Measurements from ENCODE around the gene ITPRIP.

DNA sequence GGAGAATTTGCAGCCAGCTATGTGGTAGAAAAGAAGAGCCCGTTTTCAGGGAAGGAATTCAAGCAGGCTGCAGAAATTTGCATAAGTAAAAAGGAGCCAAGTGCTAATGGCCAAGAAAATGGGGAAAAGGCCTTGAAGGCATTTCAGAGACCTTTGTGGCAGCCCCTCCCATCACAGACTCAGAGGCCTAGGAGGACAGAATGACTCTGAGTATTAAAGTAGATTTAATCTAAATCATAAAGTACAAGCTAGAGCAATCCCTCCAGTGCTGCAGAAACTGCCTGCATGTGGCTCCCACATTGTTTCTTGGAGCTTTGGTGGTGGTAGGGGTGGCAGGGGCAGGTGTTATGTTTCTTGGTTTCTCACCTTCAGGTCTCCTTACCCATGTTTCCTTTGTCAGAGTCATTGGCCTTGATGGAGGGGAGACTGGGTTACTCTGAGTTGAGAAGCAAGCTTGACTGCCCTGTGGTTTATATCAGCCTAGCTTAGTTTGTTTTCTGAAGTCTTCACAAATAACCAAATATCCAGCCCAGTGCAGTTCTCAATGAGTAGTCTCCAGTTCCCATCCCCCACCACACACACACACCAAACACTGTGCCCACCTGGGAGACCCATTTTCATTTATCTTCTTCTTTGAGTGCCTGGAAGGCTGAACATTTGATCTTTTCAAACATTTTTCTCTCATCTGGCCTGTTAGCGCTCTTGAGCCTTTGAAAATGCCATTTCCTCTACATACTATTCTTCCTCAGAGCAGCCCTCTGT, 34.5 kb downstream of the ITPRIP start:
- TF ChIP-seq, protein P1, sequence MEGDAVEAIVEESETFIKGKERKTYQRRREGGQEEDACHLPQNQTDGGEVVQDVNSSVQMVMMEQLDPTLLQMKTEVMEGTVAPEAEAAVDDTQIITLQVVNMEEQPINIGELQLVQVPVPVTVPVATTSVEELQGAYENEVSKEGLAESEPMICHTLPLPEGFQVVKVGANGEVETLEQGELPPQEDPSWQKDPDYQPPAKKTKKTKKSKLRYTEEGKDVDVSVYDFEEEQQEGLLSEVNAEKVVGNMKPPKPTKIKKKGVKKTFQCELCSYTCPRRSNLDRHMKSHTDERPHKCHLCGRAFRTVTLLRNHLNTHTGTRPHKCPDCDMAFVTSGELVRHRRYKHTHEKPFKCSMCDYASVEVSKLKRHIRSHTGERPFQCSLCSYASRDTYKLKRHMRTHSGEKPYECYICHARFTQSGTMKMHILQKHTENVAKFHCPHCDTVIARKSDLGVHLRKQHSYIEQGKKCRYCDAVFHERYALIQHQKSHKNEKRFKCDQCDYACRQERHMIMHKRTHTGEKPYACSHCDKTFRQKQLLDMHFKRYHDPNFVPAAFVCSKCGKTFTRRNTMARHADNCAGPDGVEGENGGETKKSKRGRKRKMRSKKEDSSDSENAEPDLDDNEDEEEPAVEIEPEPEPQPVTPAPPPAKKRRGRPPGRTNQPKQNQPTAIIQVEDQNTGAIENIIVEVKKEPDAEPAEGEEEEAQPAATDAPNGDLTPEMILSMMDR (IDR thresholded peaks at IDR 0.05): no peak
- TF ChIP-seq GATA2 (CRISPR knock-in tag; IDR thresholded peaks at IDR 0.05) (no peak), EZH2phosphoT487 (IDR thresholded peaks at IDR 0.05; ENCODE audit: borderline replicate concordance, low read depth) (no peak), EP300 (IDR thresholded peaks at IDR 0.05; ENCODE audit: borderline replicate concordance in 1 of 2, low read depth in 1 of 2, low read length in 1 of 2) (no peak), YY1 (IDR thresholded peaks at IDR 0.05; ENCODE audit: low read depth) (no peak), CHD2 (IDR thresholded peaks at IDR 0.05; ENCODE audit: low read length, partially characterized antibody) (no peak), NFIC (IDR thresholded peaks at IDR 0.05; ENCODE audit: borderline replicate concordance) (no peak)
- TF ChIP-seq, protein P2, sequence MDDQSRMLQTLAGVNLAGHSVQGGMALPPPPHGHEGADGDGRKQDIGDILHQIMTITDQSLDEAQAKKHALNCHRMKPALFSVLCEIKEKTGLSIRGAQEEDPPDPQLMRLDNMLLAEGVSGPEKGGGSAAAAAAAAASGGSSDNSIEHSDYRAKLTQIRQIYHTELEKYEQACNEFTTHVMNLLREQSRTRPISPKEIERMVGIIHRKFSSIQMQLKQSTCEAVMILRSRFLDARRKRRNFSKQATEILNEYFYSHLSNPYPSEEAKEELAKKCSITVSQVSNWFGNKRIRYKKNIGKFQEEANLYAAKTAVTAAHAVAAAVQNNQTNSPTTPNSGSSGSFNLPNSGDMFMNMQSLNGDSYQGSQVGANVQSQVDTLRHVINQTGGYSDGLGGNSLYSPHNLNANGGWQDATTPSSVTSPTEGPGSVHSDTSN (IDR thresholded peaks at IDR 0.05): no peak

Data from SK-N-SH (cell line).